ENCODE results near the gene TOMM20. TPM values are rescaled to one million over a fixed set of nuclear protein-coding genes. Genes with fewer than 3 reads are reported as not detected.
A peak's percentile ranks its signal among the peaks of the same experiment; 100 is the strongest.

Gene TOMM20
- total and polyA plus RNA-seq, 8 donors: 71.6 to 197 (median 184) TPM

DNA sequence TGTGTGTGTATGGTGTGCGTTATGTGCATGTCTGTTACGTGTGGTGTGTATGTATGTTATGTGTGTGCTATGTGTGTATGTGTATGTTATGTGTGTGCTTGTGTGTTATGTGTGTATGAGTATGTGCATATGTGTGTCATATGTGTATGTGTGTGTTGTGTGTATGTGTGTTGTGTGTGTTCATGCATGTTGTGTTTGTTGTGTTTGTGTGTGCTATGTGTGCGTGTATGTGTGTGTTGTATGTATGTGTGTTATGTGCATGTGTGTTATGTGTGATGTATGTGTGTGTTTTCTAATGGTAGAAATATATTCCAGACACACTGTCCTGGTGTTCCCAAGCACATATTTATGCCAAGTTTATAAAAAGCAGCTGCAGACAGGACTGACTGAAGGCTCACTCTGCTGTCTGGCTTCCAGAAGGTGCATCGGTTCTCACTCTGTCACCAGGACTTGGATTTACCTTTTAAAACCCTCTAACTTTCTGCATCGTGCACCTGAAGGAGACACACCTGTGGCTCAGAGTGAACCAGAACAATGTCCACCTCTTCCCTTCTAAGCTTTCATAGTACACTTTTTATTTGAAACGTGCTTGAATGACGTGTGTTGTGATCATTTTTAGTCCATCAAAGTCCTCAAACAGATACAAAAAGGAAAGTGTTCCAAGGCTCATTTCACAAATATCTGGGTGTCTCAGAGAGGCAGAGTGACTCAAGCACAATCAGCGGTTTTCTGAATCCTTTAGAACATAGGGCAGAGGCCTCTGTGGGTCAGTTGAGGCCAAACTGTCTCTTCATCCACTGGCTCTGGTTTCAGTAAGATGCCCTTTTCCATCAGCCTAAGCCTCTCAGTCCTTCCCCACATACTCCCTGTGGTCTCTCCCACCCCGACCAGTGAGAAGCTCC lies 49.9 kb downstream of the TOMM20 start:
- H3K9me3 ChIP-seq: no peaks in the 10 kb centered on the region
- peaks cover 44 to 98% of the 10 kb centered on the region in 2 donors for H3K4me1 ChIP-seq
- intact Hi-C loops (cut with DNase I): loop anchor here in 1 of 2 donors (5.0 kb wide), 1 partner anchor 356 kb away; no protein-coding TSS in a partner anchor
- peak overlapping the region; percentile 40 to 92 for H3K27ac ChIP-seq
- ATAC-seq (no peak), DNase-seq (no peak)
- H3K27me3 ChIP-seq: no peaks in the 10 kb centered on the region
- H3K4me3 ChIP-seq: no peak overlapping the region
- no peaks in the 10 kb centered on the region for H3K36me3 ChIP-seq
- TF ChIP-seq, protein P1, sequence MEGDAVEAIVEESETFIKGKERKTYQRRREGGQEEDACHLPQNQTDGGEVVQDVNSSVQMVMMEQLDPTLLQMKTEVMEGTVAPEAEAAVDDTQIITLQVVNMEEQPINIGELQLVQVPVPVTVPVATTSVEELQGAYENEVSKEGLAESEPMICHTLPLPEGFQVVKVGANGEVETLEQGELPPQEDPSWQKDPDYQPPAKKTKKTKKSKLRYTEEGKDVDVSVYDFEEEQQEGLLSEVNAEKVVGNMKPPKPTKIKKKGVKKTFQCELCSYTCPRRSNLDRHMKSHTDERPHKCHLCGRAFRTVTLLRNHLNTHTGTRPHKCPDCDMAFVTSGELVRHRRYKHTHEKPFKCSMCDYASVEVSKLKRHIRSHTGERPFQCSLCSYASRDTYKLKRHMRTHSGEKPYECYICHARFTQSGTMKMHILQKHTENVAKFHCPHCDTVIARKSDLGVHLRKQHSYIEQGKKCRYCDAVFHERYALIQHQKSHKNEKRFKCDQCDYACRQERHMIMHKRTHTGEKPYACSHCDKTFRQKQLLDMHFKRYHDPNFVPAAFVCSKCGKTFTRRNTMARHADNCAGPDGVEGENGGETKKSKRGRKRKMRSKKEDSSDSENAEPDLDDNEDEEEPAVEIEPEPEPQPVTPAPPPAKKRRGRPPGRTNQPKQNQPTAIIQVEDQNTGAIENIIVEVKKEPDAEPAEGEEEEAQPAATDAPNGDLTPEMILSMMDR (IDR thresholded peaks at IDR 0.05): no peak

DNA sequence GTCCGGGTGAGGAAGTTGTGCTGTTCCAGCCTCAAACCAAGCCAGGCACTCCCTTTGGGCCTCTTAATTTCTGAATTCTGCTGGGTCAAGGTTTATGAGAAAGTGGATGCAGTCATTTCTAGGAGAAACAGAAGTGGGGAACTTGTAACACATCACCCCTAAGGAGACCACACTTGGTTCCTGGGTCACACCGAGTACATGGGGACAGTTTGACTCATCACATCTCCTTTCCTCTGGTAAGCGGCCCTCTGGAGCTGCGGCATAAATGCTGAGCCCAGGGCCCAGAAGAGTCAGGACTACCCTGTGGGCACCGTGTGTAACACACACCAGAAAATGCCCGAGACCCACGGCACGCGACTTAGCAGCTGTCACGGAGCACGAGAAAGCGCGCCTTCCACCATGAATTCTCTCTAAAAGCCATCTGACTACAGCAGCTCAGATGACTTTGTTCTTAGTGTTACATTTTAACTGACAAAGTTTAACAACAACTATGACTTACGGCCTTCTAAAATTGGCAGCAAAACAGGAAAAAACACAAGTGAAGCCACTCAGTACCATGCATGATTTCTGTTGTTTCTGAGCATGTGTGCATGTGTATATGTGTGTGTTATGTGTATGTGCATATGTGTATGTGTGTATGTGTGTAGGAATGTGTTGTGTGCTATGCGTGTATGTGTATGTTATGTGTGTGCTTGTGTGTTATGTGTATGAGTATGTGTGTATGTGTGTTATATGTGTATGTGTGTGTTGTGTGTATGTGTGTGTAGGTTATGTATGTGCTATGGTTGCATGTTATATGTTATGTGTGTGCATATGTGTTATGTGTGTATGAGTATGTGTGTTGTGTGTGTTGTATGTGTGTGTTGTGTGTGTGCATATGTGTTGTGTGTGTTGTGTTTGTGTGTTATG lies 50.8 kb downstream of the TOMM20 start:
- peak overlapping the region; percentile 5 to 92 for H3K27ac ChIP-seq
- DNase-seq: peak in 2 of 4 donors; percentile 59 to 81

DNA sequence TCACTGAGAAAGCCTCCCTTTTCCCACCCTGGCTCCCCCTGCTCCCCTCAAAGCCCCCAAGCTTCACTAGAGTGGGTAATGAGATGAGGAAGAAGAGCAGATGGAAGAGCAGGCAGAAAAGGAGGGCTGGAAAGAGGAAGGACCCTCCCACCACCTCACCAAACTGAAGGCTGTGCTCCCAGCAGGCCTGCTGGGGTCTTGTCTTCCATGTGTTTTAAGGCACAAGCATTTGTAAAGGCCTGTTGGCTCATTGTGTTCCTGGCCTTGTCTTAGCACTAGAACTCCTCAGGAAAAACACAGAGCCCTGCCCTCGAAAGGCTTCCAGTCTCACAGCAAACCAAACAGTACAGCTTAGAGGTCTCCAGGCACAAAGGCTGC lies 51.5 kb downstream of the TOMM20 start:
- DNase-seq: no peak
- TF ChIP-seq, protein P1 (IDR thresholded peaks at IDR 0.05): no peak
- no peaks in the 10 kb centered on the region for H3K27me3 ChIP-seq
- no peak for ATAC-seq
- no peak overlapping the region for H3K4me3 ChIP-seq
- no peaks in the 10 kb centered on the region for H3K36me3 ChIP-seq
- H3K27ac ChIP-seq: peak overlapping the region; percentile 5 to 92
- intact Hi-C loops (cut with DNase I): loop anchor here in 1 of 2 donors (5.0 kb wide), 1 partner anchor 355 kb away; no protein-coding TSS in a partner anchor
- peaks cover 35 to 98% of the 10 kb centered on the region in 2 donors for H3K4me1 ChIP-seq
- no peaks in the 10 kb centered on the region for H3K9me3 ChIP-seq

More for the DNA sequence above, 50.8 kb downstream of the TOMM20 start:
- Histone ChIP-seq H3K4me3 (no peak overlapping the region), H3K4me1 (peaks cover 39 to 98% of the 10 kb centered on the region in 2 donors), H3K36me3 (no peaks in the 10 kb centered on the region), H3K27me3 (no peaks in the 10 kb centered on the region), H3K9me3 (no peaks in the 10 kb centered on the region)
- TF ChIP-seq, protein P1 (IDR thresholded peaks at IDR 0.05): no peak
- no peak for ATAC-seq
- intact Hi-C loops (cut with DNase I): loop anchor here in 1 of 2 donors (5.0 kb wide), 1 partner anchor 356 kb away; no protein-coding TSS in a partner anchor

DNA sequence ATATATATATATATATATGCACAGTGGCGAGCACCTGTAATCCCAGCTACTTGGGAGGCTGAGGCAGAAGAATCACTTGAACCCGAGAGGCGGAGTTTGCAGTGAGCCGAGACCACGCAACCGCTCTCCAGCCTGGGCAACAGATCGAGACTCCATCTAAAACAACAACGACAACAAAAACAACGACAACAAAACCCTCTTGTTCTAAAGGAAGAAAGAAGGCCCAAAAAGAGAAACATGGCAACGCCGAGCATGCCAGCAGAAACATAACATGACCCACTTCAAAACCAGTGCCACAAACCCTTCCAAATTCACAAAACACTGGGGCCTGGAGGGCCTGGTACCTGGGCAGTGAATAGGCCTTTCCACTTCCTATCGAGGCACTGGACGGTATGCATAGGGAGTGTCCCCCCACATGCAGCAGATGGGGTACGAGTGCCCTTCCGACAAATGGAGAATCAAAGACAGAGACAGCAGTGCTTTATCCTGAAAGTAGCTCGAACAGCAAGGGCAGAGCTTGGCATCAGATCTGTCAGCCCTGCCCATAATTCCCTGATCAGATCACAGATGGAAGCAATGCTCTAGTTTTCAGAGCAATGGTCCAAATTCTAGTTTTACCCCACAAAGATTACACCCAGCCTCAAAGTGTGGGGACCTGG lies 52.0 kb downstream of the TOMM20 start:
- peaks cover 35 to 97% of the 10 kb centered on the region in 2 donors for H3K4me1 ChIP-seq
- intact Hi-C loops (cut with DNase I): loop anchor here in 1 of 2 donors (5.0 kb wide), 1 partner anchor 354 kb away; no protein-coding TSS in a partner anchor
- peak overlapping the region; percentile 5 to 92 for H3K27ac ChIP-seq

More for the DNA sequence above, 52.0 kb downstream of the TOMM20 start:
- no peak overlapping the region for H3K4me3 ChIP-seq
- H3K27me3 ChIP-seq: no peaks in the 10 kb centered on the region
- H3K36me3 ChIP-seq: no peaks in the 10 kb centered on the region
- ATAC-seq (no peak), DNase-seq (no peak)
- TF ChIP-seq, protein P1 (IDR thresholded peaks at IDR 0.05): no peak
- H3K9me3 ChIP-seq: no peaks in the 10 kb centered on the region

All from left lung (tissue), 10 donors.